RPMI8226 (cell line): ENCODE results near the gene IKZF2.

Experiments used
- DNase-seq: peaks from one replicate; pipeline ENCODE4 v3.0.0-alpha.2; 2015

The IKZF2 gene

GRCh38 chr2:212995920-212996319 lies 155.5 kb downstream of the IKZF2 start:
- no peak for DNase-seq

- DNase-seq: no peak
Observed at GRCh38 chr2:212994976-212995375, 156.4 kb downstream of the IKZF2 start.

- DNase-seq: no peak
Observed at GRCh38 chr2:212991120-212991519, 160.3 kb downstream of the IKZF2 start.

GRCh38 chr2:212990697-212991096 lies 160.7 kb downstream of the IKZF2 start:
- no peak for DNase-seq

GRCh38 chr2:212987492-212987891 lies 163.9 kb downstream of the IKZF2 start:
- DNase-seq: no peak

- no peak for DNase-seq
Observed at GRCh38 chr2:212984129-212984528, 167.3 kb downstream of the IKZF2 start.

- DNase-seq: no peak
Observed at GRCh38 chr2:212979799-212980198, 171.6 kb downstream of the IKZF2 start.

GRCh38 chr2:212979046-212979612 lies 172.3 kb downstream of the IKZF2 start:
- DNase-seq: no peak

GRCh38 chr2:212977152-212977551 lies 174.3 kb downstream of the IKZF2 start:
- DNase-seq: no peak

- DNase-seq: no peak
Observed at GRCh38 chr2:212975333-212975732, 176.1 kb downstream of the IKZF2 start.

- no peak for DNase-seq
Observed at GRCh38 chr2:212974692-212975091, 176.7 kb downstream of the IKZF2 start.

GRCh38 chr2:212973347-212973746 lies 178.1 kb downstream of the IKZF2 start:
- DNase-seq: no peak

- DNase-seq: no peak
Observed at GRCh38 chr2:212970132-212970531, 181.3 kb downstream of the IKZF2 start.

- DNase-seq: no peak
Observed at GRCh38 chr2:212968284-212969081, 182.9 kb downstream of the IKZF2 start.

GRCh38 chr2:212966884-212967283 lies 184.5 kb downstream of the IKZF2 start:
- no peak for DNase-seq

GRCh38 chr2:212962691-212963090 lies 188.7 kb downstream of the IKZF2 start:
- no peak for DNase-seq

GRCh38 chr2:212961255-212961654 lies 190.2 kb downstream of the IKZF2 start:
- no peak for DNase-seq

GRCh38 chr2:212960336-212960735 lies 191.1 kb downstream of the IKZF2 start:
- DNase-seq: no peak

GRCh38 chr2:212959471-212960117 lies 191.8 kb downstream of the IKZF2 start:
- DNase-seq: no peak

GRCh38 chr2:212958757-212959295 lies 192.6 kb downstream of the IKZF2 start:
- no peak for DNase-seq

- DNase-seq: no peak
Observed at GRCh38 chr2:212958133-212958532, 193.3 kb downstream of the IKZF2 start.

GRCh38 chr2:212957624-212958023 lies 193.8 kb downstream of the IKZF2 start:
- no peak for DNase-seq

GRCh38 chr2:212956665-212957607 lies 194.5 kb downstream of the IKZF2 start:
- no peak for DNase-seq
